Keratinocyte (primary cell): Measurements from ENCODE around the gene MAZ.

Experiments used
- EZH2 ChIP-seq: IDR thresholded peaks from one replicate; pipeline ENCODE4 v1.6.1; 2012; ENCODE audit warnings: inconsistent platforms, mild to moderate bottlenecking, low read length, moderate library complexity
- TF ChIP-seq, protein P1 (sequence below), 3 experiments: IDR thresholded peaks in 1 of 3; conservative IDR thresholded peaks in 1 of 3; optimal IDR thresholded peaks in 1 of 3; 2 replicates in 2 of 3; 3 replicates in 1 of 3; pipeline versions ENCODE3 to v1.5.1; 2011; ENCODE audit warnings: low read length in 3 of 3, mild to moderate bottlenecking in 3 of 3, moderate library complexity in 2 of 3, control low read depth in 1 of 3, inconsistent platforms in 1 of 3; ENCODE audit not compliant: insufficient read depth in 2 of 3; ENCODE audit errors: extremely low read depth in 1 of 3

DNA sequence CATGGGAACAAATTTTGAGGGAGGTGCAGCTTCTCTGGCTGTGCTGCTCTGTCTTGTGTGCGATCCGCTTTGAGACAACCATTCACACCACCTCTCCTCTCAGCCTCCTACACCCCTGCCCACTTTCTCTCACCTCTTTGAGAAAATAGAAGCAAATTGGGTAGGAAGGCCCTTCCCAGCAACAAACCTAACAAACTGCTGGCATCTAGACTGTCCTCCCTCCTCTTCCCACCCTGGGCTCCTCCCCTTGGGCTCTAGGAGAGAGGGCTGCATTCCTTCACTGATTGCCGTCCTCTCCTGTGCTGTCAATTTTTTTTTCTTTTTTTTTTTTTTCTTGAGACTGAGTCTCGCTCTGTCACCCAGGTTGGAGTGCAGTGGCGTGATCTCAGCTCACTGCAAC is 43.2 kb downstream of the MAZ start:
- TF ChIP-seq, protein P1, sequence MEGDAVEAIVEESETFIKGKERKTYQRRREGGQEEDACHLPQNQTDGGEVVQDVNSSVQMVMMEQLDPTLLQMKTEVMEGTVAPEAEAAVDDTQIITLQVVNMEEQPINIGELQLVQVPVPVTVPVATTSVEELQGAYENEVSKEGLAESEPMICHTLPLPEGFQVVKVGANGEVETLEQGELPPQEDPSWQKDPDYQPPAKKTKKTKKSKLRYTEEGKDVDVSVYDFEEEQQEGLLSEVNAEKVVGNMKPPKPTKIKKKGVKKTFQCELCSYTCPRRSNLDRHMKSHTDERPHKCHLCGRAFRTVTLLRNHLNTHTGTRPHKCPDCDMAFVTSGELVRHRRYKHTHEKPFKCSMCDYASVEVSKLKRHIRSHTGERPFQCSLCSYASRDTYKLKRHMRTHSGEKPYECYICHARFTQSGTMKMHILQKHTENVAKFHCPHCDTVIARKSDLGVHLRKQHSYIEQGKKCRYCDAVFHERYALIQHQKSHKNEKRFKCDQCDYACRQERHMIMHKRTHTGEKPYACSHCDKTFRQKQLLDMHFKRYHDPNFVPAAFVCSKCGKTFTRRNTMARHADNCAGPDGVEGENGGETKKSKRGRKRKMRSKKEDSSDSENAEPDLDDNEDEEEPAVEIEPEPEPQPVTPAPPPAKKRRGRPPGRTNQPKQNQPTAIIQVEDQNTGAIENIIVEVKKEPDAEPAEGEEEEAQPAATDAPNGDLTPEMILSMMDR (optimal IDR thresholded peaks at IDR 0.05 in 1 of 3, IDR thresholded peaks at IDR 0.05 in 1 of 3, conservative IDR thresholded peaks at IDR 0.05 in 1 of 3; ENCODE audit: extremely low read depth in 1 of 3, insufficient read depth in 2 of 3, low read length in 3 of 3), result no peak
- TF ChIP-seq EZH2, result no peak
